Activated T-cell treated with anti-CD3 and anti-CD28 coated beads, Interleukin-2, amount 50 U/mL, for 4 hours (primary cell): ENCODE measurements around the gene THSD7A. TPM values are rescaled to one million over a fixed set of nuclear protein-coding genes. Genes with fewer than 3 reads are reported as not detected.

Source experiments
- ATAC-seq, 2 donors: fragments of 200-7000 bp; cut with Tn5 transposase; one replicate each; pipeline ENCODE4 v1.10.0; 2021
- DNase-seq: peaks from one replicate; pipeline ENCODE4 v3.0.0-alpha.2; 2020
- H3K27me3 Mint-ChIP-seq: one replicate; pipeline ENCODE4 v1.8.0; 2021; ENCODE audit warnings: low read depth, mixed read lengths
- H3K36me3 Mint-ChIP-seq: one replicate; pipeline ENCODE4 v1.8.0; 2022; ENCODE audit warnings: mixed read lengths; ENCODE audit not compliant: insufficient read depth
- H3K4me1 Mint-ChIP-seq: one replicate; pipeline ENCODE4 v1.8.0; 2021; ENCODE audit warnings: low read depth, mixed read lengths
- H3K4me3 Mint-ChIP-seq: one replicate; pipeline ENCODE4 v1.8.0; 2021; ENCODE audit warnings: mild to moderate bottlenecking, moderate library complexity, mixed read lengths
- H3K9me3 Mint-ChIP-seq: one replicate; pipeline ENCODE4 v1.8.0; 2021; ENCODE audit warnings: mixed read lengths
- total RNA-seq, 3 donors: library from RNA; stranded (reverse); gene quantifications; one replicate each; pipeline ENCODE4 v1.2.1, GENCODE V29; 2021

THSD7A gene
- total RNA-seq, 3 donors from 2014 or later: not detected

GRCh38 chr7:11346302-11346701 lies 485.7 kb downstream of the THSD7A start:
- Mint-ChIP-seq H3K4me1 (peaks cover 3% of the 10 kb centered on the region), H3K4me3 (no peak overlapping the region), H3K9me3 (no peaks in the 10 kb centered on the region), H3K27me3 (peaks cover 8% of the 10 kb centered on the region), H3K36me3 (no peaks in the 10 kb centered on the region)
- no peak for ATAC-seq
- DNase-seq: no peak

DNA sequence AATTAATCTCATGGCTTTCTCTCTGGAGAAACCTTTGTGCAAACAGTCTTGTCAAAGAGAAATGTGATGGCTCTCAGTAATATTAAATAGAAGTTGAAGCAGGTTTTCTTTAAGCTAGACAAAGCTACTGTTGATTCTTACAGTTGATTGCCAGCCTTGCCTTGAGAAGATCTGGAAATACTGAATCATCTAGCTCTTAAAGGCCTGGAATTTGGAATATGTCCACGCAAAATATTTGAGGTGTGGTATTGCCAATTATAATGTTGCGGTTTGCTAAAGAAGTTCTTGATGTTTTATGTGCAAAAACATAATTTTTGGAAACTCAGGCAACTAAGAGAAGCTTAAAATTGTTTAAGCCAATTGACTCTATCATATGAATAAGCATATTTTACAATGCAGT lies 486.4 kb downstream of the THSD7A start:
- Mint-ChIP-seq H3K36me3 (no peaks in the 10 kb centered on the region), H3K27me3 (peaks cover 5% of the 10 kb centered on the region), H3K4me1 (peaks cover 3% of the 10 kb centered on the region), H3K4me3 (no peak overlapping the region), H3K9me3 (no peaks in the 10 kb centered on the region)
- ATAC-seq (no peak), DNase-seq (no peak)

DNA sequence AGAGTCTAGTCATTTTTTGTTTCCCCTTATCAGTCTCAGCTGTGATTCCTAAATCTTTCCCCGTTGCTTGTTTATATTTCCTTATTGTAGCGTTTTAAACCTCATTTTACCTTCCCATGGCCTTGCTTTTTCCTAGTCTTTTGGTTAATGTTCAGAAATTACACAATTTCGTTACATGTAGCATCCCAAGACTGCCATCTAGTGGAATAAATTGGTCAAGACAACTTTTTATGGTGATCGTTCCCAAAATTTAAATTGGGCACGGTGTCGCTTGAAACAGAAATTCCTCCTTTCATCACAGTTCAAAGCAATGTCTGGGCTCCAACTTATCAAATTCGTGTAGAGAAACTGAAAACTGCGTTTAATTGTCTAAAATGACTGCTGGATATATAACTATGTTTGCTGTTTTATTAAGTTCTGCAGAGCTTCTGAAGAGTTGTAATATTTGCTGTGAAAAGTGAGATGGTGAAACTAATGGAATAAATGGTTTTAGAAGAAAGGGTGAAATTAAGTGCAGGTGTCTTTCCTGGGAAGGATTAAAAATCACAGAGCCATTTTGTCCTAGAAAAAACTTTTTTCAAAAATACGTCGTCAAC lies 488.1 kb downstream of the THSD7A start:
- H3K27me3 Mint-ChIP-seq: peaks cover 7% of the 10 kb centered on the region
- no peak for DNase-seq

DNA sequence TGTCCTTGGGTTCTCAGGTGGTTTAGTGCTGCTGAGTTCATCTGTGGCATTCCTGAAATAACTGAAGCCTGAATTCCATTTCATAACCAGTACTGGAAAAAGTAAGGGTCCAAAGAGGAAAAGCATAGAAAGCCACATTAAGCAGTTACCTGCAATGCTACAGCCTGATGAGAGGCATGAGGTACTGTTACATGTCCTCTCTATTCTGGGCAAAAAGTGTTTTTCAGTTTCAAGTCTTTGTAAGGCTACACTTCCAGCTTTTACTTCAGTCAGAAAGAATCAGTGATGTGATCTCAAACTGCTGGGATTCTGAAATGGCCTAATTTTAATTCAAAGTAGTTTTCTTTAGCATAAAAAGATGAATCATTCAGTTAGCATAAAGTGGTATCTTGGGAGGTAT lies 488.9 kb downstream of the THSD7A start:
- ATAC-seq (no peak), DNase-seq (no peak)
- peaks cover 3% of the 10 kb centered on the region for H3K4me1 Mint-ChIP-seq
- H3K27me3 Mint-ChIP-seq: peaks cover 7% of the 10 kb centered on the region
- no peak overlapping the region for H3K4me3 Mint-ChIP-seq
- H3K36me3 Mint-ChIP-seq: no peaks in the 10 kb centered on the region
- H3K9me3 Mint-ChIP-seq: no peaks in the 10 kb centered on the region

More for the DNA sequence above, 488.1 kb downstream of the THSD7A start:
- no peak for ATAC-seq
- H3K4me1 Mint-ChIP-seq: peaks cover 3% of the 10 kb centered on the region
- no peaks in the 10 kb centered on the region for H3K9me3 Mint-ChIP-seq
- no peak overlapping the region for H3K4me3 Mint-ChIP-seq
- H3K36me3 Mint-ChIP-seq: no peaks in the 10 kb centered on the region

DNA sequence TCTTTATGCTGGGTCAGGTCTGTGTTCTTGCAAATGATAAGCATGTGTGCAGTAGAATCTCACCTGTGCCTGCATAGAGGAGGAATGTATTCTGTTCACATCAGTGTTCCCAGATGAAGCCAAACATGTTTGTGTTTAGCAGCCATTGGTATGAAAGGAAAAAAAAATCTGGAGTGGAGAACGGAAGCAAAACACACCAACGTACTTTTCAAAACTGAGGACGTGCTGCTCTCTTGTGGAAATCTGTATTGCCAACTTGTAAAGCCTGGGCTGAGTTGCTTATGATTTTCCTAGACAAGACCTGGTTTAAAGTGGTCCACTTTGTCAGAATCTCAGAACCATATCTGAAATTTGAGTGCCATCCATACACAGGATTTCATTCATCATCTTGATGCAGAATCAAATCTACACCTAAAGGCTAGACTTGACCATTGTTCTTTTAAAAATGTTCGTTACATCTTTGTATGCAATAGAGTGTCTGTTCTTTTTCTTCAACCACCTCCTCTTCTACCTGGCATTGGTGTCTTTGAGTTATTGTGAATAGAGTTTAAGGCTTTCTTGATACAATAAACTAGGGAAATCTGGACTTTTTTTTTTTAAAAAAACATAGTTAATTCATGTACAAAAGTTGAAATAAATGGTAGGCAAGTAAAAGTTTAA lies 490.6 kb downstream of the THSD7A start:
- DNase-seq (no peak), ATAC-seq (no peak)
- no peaks in the 10 kb centered on the region for H3K36me3 Mint-ChIP-seq
- H3K4me1 Mint-ChIP-seq: peaks cover 3% of the 10 kb centered on the region
- peaks cover 8% of the 10 kb centered on the region for H3K27me3 Mint-ChIP-seq
- H3K9me3 Mint-ChIP-seq: no peaks in the 10 kb centered on the region
- no peak overlapping the region for H3K4me3 Mint-ChIP-seq

DNA sequence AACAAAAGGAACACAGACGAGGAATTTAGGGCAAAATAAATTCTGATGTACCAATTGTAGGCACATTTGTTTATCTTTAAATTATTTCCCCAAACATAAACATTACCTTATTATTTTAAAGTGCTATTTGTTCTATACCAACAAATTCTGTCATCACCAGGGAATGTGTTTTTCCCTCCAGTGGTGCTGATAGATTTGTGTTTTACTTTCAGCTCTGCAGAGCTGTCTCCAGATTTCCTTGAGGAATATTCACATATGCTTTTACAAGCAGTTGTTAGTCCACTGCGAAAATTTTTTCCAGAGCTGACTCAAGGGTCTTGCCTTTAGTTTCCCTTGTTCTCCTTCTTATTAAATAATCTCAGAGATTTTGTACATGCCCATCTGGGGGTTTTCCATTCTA lies 495.6 kb downstream of the THSD7A start:
- H3K36me3 Mint-ChIP-seq: no peaks in the 10 kb centered on the region
- H3K9me3 Mint-ChIP-seq: no peaks in the 10 kb centered on the region
- H3K27me3 Mint-ChIP-seq: peaks cover 4% of the 10 kb centered on the region
- no peak for DNase-seq
- H3K4me1 Mint-ChIP-seq: no peaks in the 10 kb centered on the region
- no peak for ATAC-seq
- H3K4me3 Mint-ChIP-seq: no peak overlapping the region

DNA sequence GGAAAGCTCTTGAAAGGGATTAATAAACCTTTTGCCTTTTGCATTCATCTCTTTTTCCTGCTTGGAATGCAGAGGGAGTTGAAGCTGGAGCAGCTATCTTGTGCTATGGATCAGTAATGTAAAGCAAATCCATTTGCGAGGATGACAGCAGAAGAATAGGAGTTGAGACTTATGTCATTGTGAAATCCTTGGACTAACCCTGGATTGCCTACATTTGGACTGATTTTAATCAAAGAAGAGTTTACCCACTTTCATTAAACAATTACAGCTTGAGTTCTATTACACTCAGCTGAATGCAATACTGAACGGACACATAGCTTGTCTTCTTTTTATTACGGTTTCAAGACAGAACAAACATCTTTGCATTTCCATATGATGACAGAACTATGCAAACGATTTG lies 496.1 kb downstream of the THSD7A start:
- no peak for ATAC-seq

DNA sequence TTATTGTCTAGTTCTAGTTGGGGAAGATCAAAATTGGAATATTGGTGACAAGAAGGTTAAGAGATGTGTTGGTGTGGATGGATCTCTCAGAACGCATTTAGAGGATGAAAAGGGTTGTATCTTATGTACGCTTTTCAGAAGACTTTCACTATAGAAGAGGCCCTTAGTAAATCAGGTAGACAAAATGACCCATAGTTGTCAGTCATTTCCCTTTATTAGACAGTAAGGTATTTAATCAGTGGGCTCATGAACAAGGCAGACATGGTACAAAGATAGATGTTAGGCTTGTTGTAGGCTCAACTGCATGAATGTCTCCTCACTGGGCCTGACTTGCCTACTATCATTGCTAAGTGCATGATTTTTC lies 499.2 kb downstream of the THSD7A start:
- Mint-ChIP-seq H3K27me3 (peaks cover 1% of the 10 kb centered on the region), H3K4me3 (no peak overlapping the region), H3K36me3 (no peaks in the 10 kb centered on the region), H3K4me1 (no peaks in the 10 kb centered on the region), H3K9me3 (no peaks in the 10 kb centered on the region)
- ATAC-seq (no peak), DNase-seq (no peak)

More for the DNA sequence above, 496.1 kb downstream of the THSD7A start:
- DNase-seq: no peak
- Mint-ChIP-seq H3K4me1 (no peaks in the 10 kb centered on the region), H3K27me3 (peaks cover 4% of the 10 kb centered on the region), H3K36me3 (no peaks in the 10 kb centered on the region), H3K9me3 (no peaks in the 10 kb centered on the region), H3K4me3 (no peak overlapping the region)

GRCh38 chr7:11332186-11332864 lies 499.7 kb downstream of the THSD7A start:
- H3K36me3 Mint-ChIP-seq: no peaks in the 10 kb centered on the region
- no peaks in the 10 kb centered on the region for H3K27me3 Mint-ChIP-seq
- no peak for DNase-seq
- no peaks in the 10 kb centered on the region for H3K4me1 Mint-ChIP-seq
- no peaks in the 10 kb centered on the region for H3K9me3 Mint-ChIP-seq
- no peak overlapping the region for H3K4me3 Mint-ChIP-seq
- no peak for ATAC-seq

- ATAC-seq: no peak
- Mint-ChIP-seq H3K4me3 (no peak overlapping the region), H3K9me3 (no peaks in the 10 kb centered on the region), H3K27me3 (no peaks in the 10 kb centered on the region), H3K36me3 (no peaks in the 10 kb centered on the region), H3K4me1 (no peaks in the 10 kb centered on the region)
- DNase-seq: no peak
Observed at GRCh38 chr7:11331128-11332102, 500.6 kb downstream of the THSD7A start.

- ATAC-seq (no peak), DNase-seq (no peak)
- H3K9me3 Mint-ChIP-seq: no peaks in the 10 kb centered on the region
- H3K36me3 Mint-ChIP-seq: no peaks in the 10 kb centered on the region
- H3K27me3 Mint-ChIP-seq: no peaks in the 10 kb centered on the region
- H3K4me3 Mint-ChIP-seq: no peak overlapping the region
- no peaks in the 10 kb centered on the region for H3K4me1 Mint-ChIP-seq
Observed at GRCh38 chr7:11330717-11331116, 501.3 kb downstream of the THSD7A start.

DNA sequence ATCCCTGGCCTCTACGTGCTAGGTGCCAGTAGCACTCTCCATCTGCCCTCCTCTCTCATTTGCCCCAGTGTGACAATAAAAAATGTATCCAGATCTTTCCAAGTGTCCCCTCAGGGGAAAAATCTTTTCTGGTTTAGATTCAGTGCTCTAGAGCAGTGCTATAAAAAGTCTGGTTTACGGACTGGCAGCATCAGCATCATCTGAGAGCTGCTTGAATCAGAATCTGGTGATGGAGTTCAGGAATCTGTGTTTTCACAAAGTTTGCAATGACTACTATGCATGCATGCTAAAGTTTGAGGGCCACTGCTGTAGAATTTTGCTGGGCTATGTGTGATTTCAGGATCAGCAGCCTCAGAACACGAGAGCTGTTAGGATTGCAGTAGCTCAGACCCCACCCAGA lies 501.8 kb downstream of the THSD7A start:
- H3K36me3 Mint-ChIP-seq: no peaks in the 10 kb centered on the region
- no peaks in the 10 kb centered on the region for H3K4me1 Mint-ChIP-seq
- no peaks in the 10 kb centered on the region for H3K9me3 Mint-ChIP-seq
- H3K4me3 Mint-ChIP-seq: no peak overlapping the region
- ATAC-seq (no peak), DNase-seq (no peak)
- no peaks in the 10 kb centered on the region for H3K27me3 Mint-ChIP-seq

GRCh38 chr7:11329626-11330025 lies 502.4 kb downstream of the THSD7A start:
- Mint-ChIP-seq H3K36me3 (no peaks in the 10 kb centered on the region), H3K4me1 (no peaks in the 10 kb centered on the region), H3K27me3 (no peaks in the 10 kb centered on the region), H3K4me3 (no peak overlapping the region), H3K9me3 (no peaks in the 10 kb centered on the region)
- no peak for DNase-seq
- no peak for ATAC-seq

DNA sequence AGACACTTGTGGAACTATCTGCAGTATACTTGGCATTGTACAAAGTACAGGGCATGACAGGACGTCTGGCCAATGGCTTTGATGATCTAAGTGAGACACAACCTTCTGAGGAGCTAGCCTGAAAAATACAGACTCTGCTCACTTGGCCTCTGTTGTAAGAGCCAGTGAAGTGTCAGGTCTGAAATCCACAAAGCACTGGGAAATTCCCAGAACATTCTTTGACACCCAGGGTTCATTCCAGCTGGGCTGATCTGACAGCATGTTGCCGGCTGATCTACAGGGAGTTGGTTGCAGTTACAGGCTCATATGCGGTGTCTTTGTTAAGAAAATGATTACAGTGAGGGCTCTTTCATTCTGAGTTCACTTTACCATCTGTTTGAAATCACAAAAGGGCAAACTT lies 503.7 kb downstream of the THSD7A start:
- Mint-ChIP-seq H3K27me3 (no peaks in the 10 kb centered on the region), H3K36me3 (no peaks in the 10 kb centered on the region), H3K4me3 (no peak overlapping the region), H3K9me3 (no peaks in the 10 kb centered on the region), H3K4me1 (no peaks in the 10 kb centered on the region)
- DNase-seq (no peak), ATAC-seq (no peak)
